ENCODE results near the gene PMPCB.

Gene PMPCB

GRCh38 chr7:103336761-103337160 is 39.5 kb downstream of the PMPCB start:
- no peak for DNase-seq

- DNase-seq: no peak
Measured at GRCh38 chr7:103338864-103339263, 41.6 kb downstream of the PMPCB start.

GRCh38 chr7:103341466-103341865 is 44.2 kb downstream of the PMPCB start:
- no peak for DNase-seq

- no peak for DNase-seq
Measured at GRCh38 chr7:103343332-103343731, 46.1 kb downstream of the PMPCB start.

GRCh38 chr7:103343758-103344452 is 46.7 kb downstream of the PMPCB start:
- peak; percentile 53 for DNase-seq

- peak; percentile 91 for DNase-seq
Measured at GRCh38 chr7:103344453-103345149, 47.4 kb downstream of the PMPCB start, which contains the start of gene DNAJC2. Gene DNAJC2, minus strand, starts transcription at chr7:103344767. Its CDS starts 145 bp downstream, at chr7:103344622.

- no peak for DNase-seq
Measured at GRCh38 chr7:103346396-103346795, 49.2 kb downstream of the PMPCB start.

- DNase-seq: peak; percentile 85
Measured at GRCh38 chr7:103347507-103348267, 50.5 kb downstream of the PMPCB start, which contains the start of gene PSMC2. Gene PSMC2, plus strand, starts transcription at chr7:103347643. Its CDS starts 69 bp downstream, at chr7:103347712.

GRCh38 chr7:103348452-103348851 is 51.2 kb downstream of the PMPCB start:
- peak; percentile 21 for DNase-seq

- no peak for DNase-seq
Measured at GRCh38 chr7:103348959-103349358, 51.7 kb downstream of the PMPCB start.

GRCh38 chr7:103349805-103350204 is 52.6 kb downstream of the PMPCB start:
- DNase-seq: no peak

Data from activated CD4-positive, alpha-beta T cell treated with anti-CD3 and anti-CD28 coated beads for 48 hours (primary cell).